ENCODE results near the gene UGT8. TPM values are rescaled to one million over a fixed set of nuclear protein-coding genes. Genes with fewer than 3 reads are reported as not detected.

UGT8 gene
- total and polyA plus RNA-seq, 4 donors = not detected

- no peaks in the 10 kb centered on the region for H3K9me3 ChIP-seq (ENCODE audit: control insufficient read depth in 4 of 4, low read length in 3 of 4)
- 60% methylated on average over 1 of the region's 1 CpG for WGBS
Observed at GRCh38 chr4:114649908-114650307, 51.3 kb downstream of the UGT8 start.

GRCh38 chr4:114653675-114654074 is 55.1 kb downstream of the UGT8 start:
- no peak for DNase-seq (ENCODE audit: low spot score)
- Histone ChIP-seq H3K36me3 (ENCODE audit: control insufficient read depth in 4 of 4, insufficient read depth in 3 of 4, low read depth in 1 of 4, low read length in 3 of 4) (no peaks in the 10 kb centered on the region), H3K9me3 (ENCODE audit: control insufficient read depth in 4 of 4, low read length in 3 of 4) (no peaks in the 10 kb centered on the region), H3K27ac (ENCODE audit: low read depth in 1 of 2, low read length in 2 of 2) (no peak overlapping the region), H3K27me3 (ENCODE audit: control insufficient read depth in 4 of 4, insufficient read depth in 4 of 4, low read length in 3 of 4) (peaks cover 0 to 7% (median 0%) of the 10 kb centered on the region in 4 donors), H3K4me1 (ENCODE audit: control insufficient read depth in 4 of 4, insufficient read depth in 4 of 4, low read length in 3 of 4) (no peaks in the 10 kb centered on the region), H3K4me3 (ENCODE audit: low read depth in 1 of 3, low read length in 3 of 3) (no peak overlapping the region), H3K9ac (ENCODE audit: low read depth in 1 of 2, low read length in 2 of 2) (no peak overlapping the region)
- WGBS = 86% methylated on average over 1 of the region's 1 CpG
- TF ChIP-seq FOXA1 (IDR thresholded peaks at IDR 0.05) (no peak), RAD21 (IDR thresholded peaks at IDR 0.05) (no peak), HNF4G (IDR thresholded peaks at IDR 0.05) (no peak), SP1 (IDR thresholded peaks at IDR 0.05) (no peak), GABPA (IDR thresholded peaks at IDR 0.05 in 1 of 2, conservative IDR thresholded peaks at IDR 0.05 in 1 of 2) (no peak), REST (IDR thresholded peaks at IDR 0.05) (no peak), NR2F2 (IDR thresholded peaks at IDR 0.05) (no peak), ATF3 (IDR thresholded peaks at IDR 0.05) (no peak), CTCF (IDR thresholded peaks at IDR 0.05; ENCODE audit: low read depth, low read length, missing input control) (no peak), EGR1 (IDR thresholded peaks at IDR 0.05; ENCODE audit: low read depth in 2 of 2) (no peak), ZBTB33 (IDR thresholded peaks at IDR 0.05) (no peak), YY1 (IDR thresholded peaks at IDR 0.05) (no peak), JUND (IDR thresholded peaks at IDR 0.05) (no peak), TAF1 (conservative IDR thresholded peaks at IDR 0.05) (no peak), HNF4A (conservative IDR thresholded peaks at IDR 0.05) (no peak), MAX (IDR thresholded peaks at IDR 0.05) (no peak), RXRA (IDR thresholded peaks at IDR 0.05) (no peak), FOXA2 (IDR thresholded peaks at IDR 0.05) (no peak)

More at GRCh38 chr4:114649908-114650307, 51.3 kb downstream of the UGT8 start:
- Histone ChIP-seq H3K9ac (ENCODE audit: low read depth in 1 of 2, low read length in 2 of 2) (no peak overlapping the region), H3K4me1 (ENCODE audit: control insufficient read depth in 4 of 4, insufficient read depth in 4 of 4, low read length in 3 of 4) (no peaks in the 10 kb centered on the region), H3K36me3 (ENCODE audit: control insufficient read depth in 4 of 4, insufficient read depth in 3 of 4, low read depth in 1 of 4, low read length in 3 of 4) (no peaks in the 10 kb centered on the region), H3K27ac (ENCODE audit: low read depth in 1 of 2, low read length in 2 of 2) (no peak overlapping the region), H3K27me3 (ENCODE audit: control insufficient read depth in 4 of 4, insufficient read depth in 4 of 4, low read length in 3 of 4) (peaks cover 0 to 7% (median 2%) of the 10 kb centered on the region in 4 donors), H3K4me3 (ENCODE audit: low read depth in 1 of 3, low read length in 3 of 3) (no peak overlapping the region)
- no peak for TF ChIP-seq ZBTB33 (IDR thresholded peaks at IDR 0.05)
- DNase-seq (ENCODE audit: low spot score) = no peak

All from liver (tissue), 9 donors.